Breast epithelium (tissue), 4 donors: Measurements from ENCODE around the gene MAPKAP1. TPM values are rescaled to one million over a fixed set of nuclear protein-coding genes. Genes with fewer than 3 reads are reported as not detected.

Experiments
- DNase-seq, 2 donors: peaks; one replicate each; pipeline ENCODE4 v3.0.0-alpha.2; 2019; ENCODE audit warnings: low spot score in 2 of 2
- H3K27ac ChIP-seq, 2 donors: fragments of 200-600 bp; sonication (generic) in 1 of 2; one replicate each; pipeline ENCODE4 v1.5.1; 2016 to 2019; ENCODE audit warnings: mild to moderate bottlenecking in 1 of 2
- H3K27me3 ChIP-seq, 2 donors: fragments of 200-600 bp; sonication (generic) in 1 of 2; one replicate each; pipeline versions ENCODE4 v1.5.1 to v1.6.0; 2017 to 2019; ENCODE audit warnings: control low read depth in 1 of 2, mild to moderate bottlenecking in 1 of 2
- H3K36me3 ChIP-seq: fragments of 200-600 bp; one replicate; pipeline ENCODE4 v1.5.1; 2019
- H3K4me1 ChIP-seq, 2 donors: fragments of 200-600 bp; sonication (generic); one replicate each; pipeline ENCODE4 v1.5.1; 2016 to 2019; ENCODE audit warnings: control low read depth in 1 of 2
- H3K4me3 ChIP-seq, 3 donors: fragments of 200-600 bp; sonication (generic); 1 replicate in 2 of 3; 2 replicates in 1 of 3; pipeline ENCODE4 v1.5.1; 2016 to 2019; ENCODE audit warnings: mild to moderate bottlenecking in 3 of 3, moderate library complexity in 2 of 3
- H3K9me3 ChIP-seq, 2 donors: fragments of 200-600 bp; sonication (generic) in 1 of 2; one replicate each; pipeline ENCODE4 v1.5.1; 2016 to 2019; ENCODE audit warnings: control low read depth in 1 of 2
- CTCF ChIP-seq, 3 donors: fragments of 450-650 bp; IDR thresholded peaks; one replicate each; pipeline ENCODE4 v1.5.1; 2016 to 2017; ENCODE audit warnings: antibody characterized with exemption in 3 of 3, mild to moderate bottlenecking in 3 of 3, moderate library complexity in 3 of 3
- POLR2A ChIP-seq: fragments of 450-650 bp; IDR thresholded peaks from one replicate; pipeline ENCODE4 v1.6.1; 2016; ENCODE audit warnings: antibody characterized with exemption, mild to moderate bottlenecking, moderate library complexity
- POLR2AphosphoS5 ChIP-seq, 3 donors: sonication (generic); formaldehyde crosslinking; IDR thresholded peaks; one replicate each; pipeline ENCODE4 v1.6.1; 2017; ENCODE audit warnings: antibody characterized with exemption in 3 of 3
- intact Hi-C: fragments of 100-400 bp; cut with DNase I; formaldehyde crosslinking; loops from one replicate; pipeline ENCODE4 v1.15.1; 2023; ENCODE audit warnings: low total_unique reads
- total RNA-seq, 3 donors: library from RNA; depleted of rRNA; stranded (reverse); fragments of >200 nt; gene quantifications; one replicate each; pipeline ENCODE4 v1.1.0, GENCODE V29; 2016

MAPKAP1 gene
- total RNA-seq, 3 donors from 2014 or later: 61.3 to 81.9 (median 78.6) TPM

DNA sequence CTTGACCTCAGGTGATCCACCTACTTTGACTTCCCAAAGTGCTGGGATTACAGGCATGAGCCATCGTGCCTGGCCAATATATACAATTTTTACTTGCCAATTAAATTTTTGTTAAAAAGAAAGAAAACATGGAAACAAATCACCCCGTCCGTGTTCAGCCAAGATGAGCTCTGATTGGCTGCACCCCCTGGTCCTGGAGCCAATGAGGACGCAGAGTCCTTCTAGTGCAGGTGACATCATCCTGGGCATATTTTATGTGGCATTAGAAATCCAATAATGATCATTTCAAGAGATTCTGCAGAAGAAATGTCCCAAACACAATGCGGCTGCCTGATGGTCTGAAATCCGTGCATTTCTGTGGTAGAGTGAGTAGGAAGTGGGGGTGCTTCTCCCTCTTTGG, 285.8 kb downstream of the MAPKAP1 start:
- Histone ChIP-seq H3K36me3 (no peaks in the 10 kb centered on the region), H3K4me3 (no peak overlapping the region), H3K4me1 (no peaks in the 10 kb centered on the region), H3K27ac (no peak overlapping the region), H3K9me3 (no peaks in the 10 kb centered on the region), H3K27me3 (no peaks in the 10 kb centered on the region)
- DNase-seq: no peak
- TF ChIP-seq POLR2A: no peak
- TF ChIP-seq CTCF (IDR thresholded peaks at IDR 0.05): no peak
- TF ChIP-seq POLR2AphosphoS5 (IDR thresholded peaks at IDR 0.05): no peak
- intact Hi-C loops: no loop called here

- no peak for TF ChIP-seq CTCF (IDR thresholded peaks at IDR 0.05)
- TF ChIP-seq POLR2AphosphoS5 (IDR thresholded peaks at IDR 0.05): no peak
- no peak for TF ChIP-seq POLR2A
- H3K4me1 ChIP-seq: no peaks in the 10 kb centered on the region
- no peak overlapping the region for H3K4me3 ChIP-seq
- no peaks in the 10 kb centered on the region for H3K27me3 ChIP-seq
- DNase-seq: no peak
- no peak overlapping the region for H3K27ac ChIP-seq
- H3K36me3 ChIP-seq: no peaks in the 10 kb centered on the region
- intact Hi-C loops: no loop called here
- H3K9me3 ChIP-seq: no peaks in the 10 kb centered on the region
These were observed 288.6 kb downstream of the MAPKAP1 start for GRCh38 chr9:125418404-125418803.

DNA sequence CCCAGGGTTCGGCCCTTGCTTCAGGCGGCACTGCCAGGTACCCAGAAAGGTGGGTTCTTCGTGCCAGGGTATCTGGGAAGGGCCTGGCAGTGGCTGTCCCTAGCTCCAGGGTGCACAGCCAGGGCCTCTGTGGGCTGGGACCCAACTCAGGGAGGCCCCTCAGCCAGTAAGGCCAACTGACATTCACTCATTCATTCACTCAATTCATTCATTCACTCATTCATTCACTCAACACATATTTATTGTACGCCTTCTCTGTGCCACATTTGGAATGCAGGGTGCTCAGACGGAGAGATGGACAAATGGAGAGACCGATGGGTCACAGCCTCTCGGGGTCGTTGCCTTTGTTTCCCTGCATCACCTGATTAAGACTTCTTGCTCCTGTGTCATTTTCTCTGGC, 290.5 kb downstream of the MAPKAP1 start:
- Histone ChIP-seq H3K9me3 (no peaks in the 10 kb centered on the region), H3K27me3 (no peaks in the 10 kb centered on the region), H3K27ac (no peak overlapping the region), H3K36me3 (no peaks in the 10 kb centered on the region), H3K4me3 (no peak overlapping the region), H3K4me1 (no peaks in the 10 kb centered on the region)
- no peak for DNase-seq
- intact Hi-C loops: no loop called here
- TF ChIP-seq CTCF (IDR thresholded peaks at IDR 0.05) (no peak), POLR2A (no peak), POLR2AphosphoS5 (IDR thresholded peaks at IDR 0.05) (no peak)

- no peaks in the 10 kb centered on the region for H3K9me3 ChIP-seq
- TF ChIP-seq POLR2AphosphoS5 (IDR thresholded peaks at IDR 0.05) (no peak), CTCF (IDR thresholded peaks at IDR 0.05) (no peak), POLR2A (no peak)
- intact Hi-C loops: no loop called here
- no peaks in the 10 kb centered on the region for H3K36me3 ChIP-seq
- H3K4me1 ChIP-seq: no peaks in the 10 kb centered on the region
- DNase-seq: no peak
- H3K27ac ChIP-seq: no peak overlapping the region
- no peaks in the 10 kb centered on the region for H3K27me3 ChIP-seq
- no peak overlapping the region for H3K4me3 ChIP-seq
These were observed 291.2 kb downstream of the MAPKAP1 start for GRCh38 chr9:125415583-125416460.

GRCh38 chr9:125413579-125413978, 293.4 kb downstream of the MAPKAP1 start:
- Histone ChIP-seq H3K4me3 (no peak overlapping the region), H3K27ac (no peak overlapping the region), H3K27me3 (no peaks in the 10 kb centered on the region), H3K4me1 (no peaks in the 10 kb centered on the region), H3K36me3 (no peaks in the 10 kb centered on the region), H3K9me3 (no peaks in the 10 kb centered on the region)
- DNase-seq: no peak
- TF ChIP-seq POLR2AphosphoS5 (IDR thresholded peaks at IDR 0.05): no peak
- intact Hi-C loops: no loop called here
